HepG2 (cell line): ENCODE data around the gene KAZN. TPM values are rescaled to one million over a fixed set of nuclear protein-coding genes. Genes with fewer than 3 reads are reported as not detected.
A peak's percentile ranks its signal among the peaks of the same experiment; 100 is the strongest.

ENCODE experiments used
- AKAP8 ChIP-seq: sonication (generic); formaldehyde crosslinking; IDR thresholded peaks from 2 replicates; pipeline ENCODE4 v1.5.1; 2020; ENCODE audit warnings: mild to moderate bottlenecking, missing genetic modification reagents
- CEBPB ChIP-seq: IDR thresholded peaks from 2 replicates; pipeline ENCODE4 v1.6.1; 2011; ENCODE audit warnings: low read depth, low read length, improper control_type of control experiment, borderline replicate concordance
- EP300 ChIP-seq, 3 experiments: sonication (generic) in 1 of 3; formaldehyde crosslinking in 1 of 3; IDR thresholded peaks; 2 replicates each; pipeline versions ENCODE4 v1.5.1 to v1.6.1; 2011 to 2020; ENCODE audit warnings: low read depth in 2 of 3, low read length in 2 of 3, borderline replicate concordance in 1 of 3, improper control_type of control experiment in 1 of 3, mild to moderate bottlenecking in 1 of 3, missing genetic modification reagents in 1 of 3, moderate library complexity in 1 of 3
- FOXC1 ChIP-seq: sonication (generic); formaldehyde crosslinking; IDR thresholded peaks from 2 replicates; pipeline ENCODE4 v1.8.0; 2022; ENCODE audit warnings: mild to moderate bottlenecking, missing genetic modification reagents, borderline replicate concordance
- NR2F1 ChIP-seq, 2 experiments: fragments of 450-650 bp in 1 of 2; formaldehyde crosslinking in 1 of 2; IDR thresholded peaks; 2 replicates each; pipeline versions ENCODE4 v1.5.0 to v1.6.1; 2016 to 2020; ENCODE audit warnings: mild to moderate bottlenecking in 1 of 2, missing compliant biosample characterization in 1 of 2, missing genetic modification reagents in 1 of 2, moderate library complexity in 1 of 2
- REL ChIP-seq: sonication (generic); formaldehyde crosslinking; conservative IDR thresholded peaks from 2 replicates; pipeline ENCODE4 v1.8.0; 2022; ENCODE audit warnings: mild to moderate bottlenecking, missing genetic modification reagents, moderate library complexity
- RXRA ChIP-seq: sonication (generic); formaldehyde crosslinking; IDR thresholded peaks from 2 replicates; pipeline ENCODE4 v1.5.1; 2020; ENCODE audit warnings: missing genetic modification reagents
- THAP11 ChIP-seq: IDR thresholded peaks from 2 replicates; pipeline ENCODE4 v1.6.1; 2016; ENCODE audit warnings: missing biosample characterization, missing genetic modification reagents
- THRA ChIP-seq: sonication (generic); formaldehyde crosslinking; IDR thresholded peaks from 2 replicates; pipeline ENCODE4 v1.4.0; 2020; ENCODE audit warnings: missing genetic modification reagents, borderline replicate concordance
- ZBTB7B ChIP-seq: sonication (generic); formaldehyde crosslinking; IDR thresholded peaks from 2 replicates; pipeline ENCODE4 v1.4.0; 2020; ENCODE audit warnings: missing genetic modification reagents
- ZNF10 ChIP-seq: sonication (generic); formaldehyde crosslinking; IDR thresholded peaks from 2 replicates; pipeline ENCODE4 v1.4.0; 2020; ENCODE audit warnings: mild to moderate bottlenecking, low read depth, missing genetic modification reagents, borderline replicate concordance
- ZNF362 ChIP-seq: sonication (generic); formaldehyde crosslinking; IDR thresholded peaks from 2 replicates; pipeline ENCODE4 v1.4.0; 2020; ENCODE audit warnings: missing genetic modification reagents, mild to moderate bottlenecking, borderline replicate concordance
- ZNF766 ChIP-seq: sonication (generic); formaldehyde crosslinking; IDR thresholded peaks from 2 replicates; pipeline ENCODE4 v1.5.0; 2020; ENCODE audit warnings: missing genetic modification reagents, borderline replicate concordance
- ZNF879 ChIP-seq: sonication (generic); formaldehyde crosslinking; IDR thresholded peaks from 2 replicates; pipeline ENCODE4 v1.8.1; 2023; ENCODE audit warnings: missing genetic modification reagents
- polyA plus RNA-seq, 8 experiments: library from polyadenylated mRNA; depleted of rRNA in 3 of 8; stranded (reverse) in 7 of 8; unstranded in 1 of 8; fragments of >200 nt; fragmentation: Illumina TruSeq in 4 of 8; extraction: Trizol in 4 of 8; gene quantifications; 2 replicates each; pipeline versions ENCODE4 v1.2.1 to v1.2.3, GENCODE V29; 2011 to 2016; ENCODE audit warnings: low read depth in 4 of 8, missing spikeins in 1 of 8, mixed read lengths in 1 of 8; ENCODE audit not compliant: insufficient read depth in 1 of 8
- total RNA-seq, 5 experiments: library from RNA; depleted of rRNA; stranded (reverse); fragments of >200 nt; fragmentation: Illumina TruSeq; extraction: Trizol; gene quantifications; 2 replicates each; pipeline ENCODE4 v1.2.3, GENCODE V29; 2016; ENCODE audit warnings: low read depth in 1 of 5
- TF ChIP-seq, protein P1 (sequence below): sonication (generic); formaldehyde crosslinking; IDR thresholded peaks from 2 replicates; pipeline ENCODE4 v1.4.0; 2020; ENCODE audit warnings: missing genetic modification reagents, borderline replicate concordance

Gene KAZN
- total and polyA plus RNA-seq, 2 of the 13 experiments (the other 11 are each of a cell fraction or from before 2014, with no cell fraction given): 10.4 to 13.5 TPM

DNA sequence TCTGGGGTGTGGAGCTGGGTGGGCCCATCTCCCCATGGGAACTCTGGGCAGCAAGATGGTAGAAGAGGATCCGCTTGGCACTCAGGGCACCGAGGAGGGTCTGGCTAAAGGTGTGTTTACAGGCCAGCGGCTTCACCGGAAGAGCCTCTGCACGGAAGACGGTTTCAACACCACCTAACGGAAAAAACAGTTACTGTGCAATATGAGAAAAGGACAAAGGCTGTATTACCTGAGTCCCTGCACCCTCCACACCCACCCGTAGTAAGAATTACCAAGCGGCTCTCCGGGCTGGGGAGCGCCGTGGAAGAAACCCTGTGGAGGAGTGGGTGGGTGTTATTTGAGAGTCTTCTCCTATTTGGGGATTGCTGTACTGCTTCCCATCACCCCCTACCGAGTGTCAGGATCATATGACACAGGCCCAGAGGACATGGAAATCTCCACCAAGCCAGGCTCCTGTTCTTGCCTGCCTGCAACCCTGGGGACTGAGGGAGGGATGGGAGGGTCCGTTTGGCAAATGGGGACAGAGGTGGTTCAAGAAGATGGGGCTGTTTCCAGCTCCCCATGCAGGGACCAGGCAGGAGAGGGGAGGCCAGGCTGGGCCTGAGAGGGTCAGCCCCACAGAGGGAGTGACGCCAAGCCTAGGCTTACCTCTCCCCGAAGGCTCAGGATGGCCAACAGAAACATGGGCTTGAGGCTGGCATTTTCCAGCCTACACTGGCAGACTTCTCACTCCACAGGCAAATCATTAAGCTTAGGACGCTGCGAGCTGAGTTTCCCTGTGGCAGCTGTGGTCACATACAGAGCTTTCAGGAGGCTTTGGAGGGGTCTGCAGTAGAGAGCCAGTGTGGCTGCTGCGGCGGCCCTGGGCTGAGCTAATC, 351.6 kb downstream of the KAZN start (continued):
- TF ChIP-seq ZNF362 (CRISPR knock-in tag): peak; percentile 24; the same call in 1 of the 2 replicates
- no peak for TF ChIP-seq ZNF766
- peak; percentile 50; the same call in 1 of the 2 replicates for TF ChIP-seq THRA (CRISPR knock-in tag)
- 0 out of 2 replicates have a peak, but pooled peaks have one; percentile 42 for TF ChIP-seq ZNF879 (CRISPR knock-in tag)
- TF ChIP-seq FOXC1: 0 out of 2 replicates have a peak, but pooled peaks have one; percentile 12
- TF ChIP-seq ZBTB7B (CRISPR knock-in tag): peak; percentile 66; the same call in 1 of the 2 replicates
- no peak for TF ChIP-seq ZNF10 (CRISPR knock-in tag)
- TF ChIP-seq RXRA: peak; percentile 15; the same call in 1 of the 2 replicates
- TF ChIP-seq, protein P1, sequence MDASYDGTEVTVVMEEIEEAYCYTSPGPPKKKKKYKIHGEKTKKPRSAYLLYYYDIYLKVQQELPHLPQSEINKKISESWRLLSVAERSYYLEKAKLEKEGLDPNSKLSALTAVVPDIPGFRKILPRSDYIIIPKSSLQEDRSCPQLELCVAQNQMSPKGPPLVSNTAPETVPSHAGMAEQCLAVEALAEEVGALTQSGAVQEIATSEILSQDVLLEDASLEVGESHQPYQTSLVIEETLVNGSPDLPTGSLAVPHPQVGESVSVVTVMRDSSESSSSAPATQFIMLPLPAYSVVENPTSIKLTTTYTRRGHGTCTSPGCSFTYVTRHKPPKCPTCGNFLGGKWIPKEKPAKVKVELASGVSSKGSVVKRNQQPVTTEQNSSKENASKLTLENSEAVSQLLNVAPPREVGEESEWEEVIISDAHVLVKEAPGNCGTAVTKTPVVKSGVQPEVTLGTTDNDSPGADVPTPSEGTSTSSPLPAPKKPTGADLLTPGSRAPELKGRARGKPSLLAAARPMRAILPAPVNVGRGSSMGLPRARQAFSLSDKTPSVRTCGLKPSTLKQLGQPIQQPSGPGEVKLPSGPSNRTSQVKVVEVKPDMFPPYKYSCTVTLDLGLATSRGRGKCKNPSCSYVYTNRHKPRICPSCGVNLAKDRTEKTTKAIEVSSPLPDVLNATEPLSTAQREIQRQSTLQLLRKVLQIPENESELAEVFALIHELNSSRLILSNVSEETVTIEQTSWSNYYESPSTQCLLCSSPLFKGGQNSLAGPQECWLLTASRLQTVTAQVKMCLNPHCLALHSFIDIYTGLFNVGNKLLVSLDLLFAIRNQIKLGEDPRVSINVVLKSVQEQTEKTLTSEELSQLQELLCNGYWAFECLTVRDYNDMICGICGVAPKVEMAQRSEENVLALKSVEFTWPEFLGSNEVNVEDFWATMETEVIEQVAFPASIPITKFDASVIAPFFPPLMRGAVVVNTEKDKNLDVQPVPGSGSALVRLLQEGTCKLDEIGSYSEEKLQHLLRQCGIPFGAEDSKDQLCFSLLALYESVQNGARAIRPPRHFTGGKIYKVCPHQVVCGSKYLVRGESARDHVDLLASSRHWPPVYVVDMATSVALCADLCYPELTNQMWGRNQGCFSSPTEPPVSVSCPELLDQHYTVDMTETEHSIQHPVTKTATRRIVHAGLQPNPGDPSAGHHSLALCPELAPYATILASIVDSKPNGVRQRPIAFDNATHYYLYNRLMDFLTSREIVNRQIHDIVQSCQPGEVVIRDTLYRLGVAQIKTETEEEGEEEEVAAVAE (CRISPR knock-in tag): 0 out of 2 replicates have a peak, but pooled peaks have one; percentile 21
- TF ChIP-seq EP300 (IDR thresholded peaks at IDR 0.05; ENCODE audit: low read depth in 2 of 2, low read length in 2 of 2): peak in 1 of 2 experiments; percentile 89; a peak in 2 of 4 replicates
- TF ChIP-seq EP300 (CRISPR knock-in tag; IDR thresholded peaks at IDR 0.05; ENCODE audit: borderline replicate concordance): peak; percentile 56; the same call in 1 of the 2 replicates
- TF ChIP-seq REL (CRISPR knock-in tag): no peak
- TF ChIP-seq AKAP8 (CRISPR knock-in tag): peak; percentile 57; the same call in 1 of the 2 replicates
- TF ChIP-seq NR2F1 (CRISPR knock-in tag; IDR thresholded peaks at IDR 0.05): no peak
- TF ChIP-seq CEBPB: peak; percentile 65
- peak; percentile 35; the same call in 1 of the 2 replicates for TF ChIP-seq THAP11 (CRISPR knock-in tag)
